Measurements from ENCODE around the gene SULT2B1.

DNA sequence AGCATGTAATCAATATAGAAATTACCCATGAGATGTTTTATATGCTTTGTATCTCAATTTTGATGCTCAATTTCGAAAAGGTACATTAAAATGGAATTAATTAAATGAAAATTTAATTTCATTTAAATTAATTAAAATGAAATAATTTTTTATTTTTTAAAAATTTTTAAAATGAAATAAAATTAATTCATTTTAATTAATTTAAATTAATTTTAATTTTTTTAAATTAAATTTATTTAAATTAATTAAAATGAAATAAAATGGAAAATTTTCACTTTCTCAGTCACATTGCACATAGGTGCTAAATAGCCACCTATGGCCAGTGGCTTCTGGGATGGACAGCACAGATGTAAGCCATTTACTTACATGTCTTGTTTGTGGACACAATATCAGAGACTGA lies 4.2 kb upstream of the SULT2B1 start:
- TF ChIP-seq, protein P1, sequence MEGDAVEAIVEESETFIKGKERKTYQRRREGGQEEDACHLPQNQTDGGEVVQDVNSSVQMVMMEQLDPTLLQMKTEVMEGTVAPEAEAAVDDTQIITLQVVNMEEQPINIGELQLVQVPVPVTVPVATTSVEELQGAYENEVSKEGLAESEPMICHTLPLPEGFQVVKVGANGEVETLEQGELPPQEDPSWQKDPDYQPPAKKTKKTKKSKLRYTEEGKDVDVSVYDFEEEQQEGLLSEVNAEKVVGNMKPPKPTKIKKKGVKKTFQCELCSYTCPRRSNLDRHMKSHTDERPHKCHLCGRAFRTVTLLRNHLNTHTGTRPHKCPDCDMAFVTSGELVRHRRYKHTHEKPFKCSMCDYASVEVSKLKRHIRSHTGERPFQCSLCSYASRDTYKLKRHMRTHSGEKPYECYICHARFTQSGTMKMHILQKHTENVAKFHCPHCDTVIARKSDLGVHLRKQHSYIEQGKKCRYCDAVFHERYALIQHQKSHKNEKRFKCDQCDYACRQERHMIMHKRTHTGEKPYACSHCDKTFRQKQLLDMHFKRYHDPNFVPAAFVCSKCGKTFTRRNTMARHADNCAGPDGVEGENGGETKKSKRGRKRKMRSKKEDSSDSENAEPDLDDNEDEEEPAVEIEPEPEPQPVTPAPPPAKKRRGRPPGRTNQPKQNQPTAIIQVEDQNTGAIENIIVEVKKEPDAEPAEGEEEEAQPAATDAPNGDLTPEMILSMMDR (IDR thresholded peaks at IDR 0.05; ENCODE audit: low read depth, low read length): no peak
- TF ChIP-seq POLR2A (IDR thresholded peaks at IDR 0.05; ENCODE audit: extremely low read depth, insufficient read length): no peak
- TF ChIP-seq, protein P2, sequence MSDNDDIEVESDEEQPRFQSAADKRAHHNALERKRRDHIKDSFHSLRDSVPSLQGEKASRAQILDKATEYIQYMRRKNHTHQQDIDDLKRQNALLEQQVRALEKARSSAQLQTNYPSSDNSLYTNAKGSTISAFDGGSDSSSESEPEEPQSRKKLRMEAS (IDR thresholded peaks at IDR 0.05; ENCODE audit: low read depth, low read length): no peak

All from NB4 (cell line).